ENCODE data around the gene AMPD2. TPM values are rescaled to one million over a fixed set of nuclear protein-coding genes. Genes with fewer than 3 reads are reported as not detected.

The AMPD2 gene
- total and polyA plus RNA-seq, 2 donors from 2014 or later, result 21.1 to 55.3 TPM

- no peak overlapping the region for H3K4me3 ChIP-seq (ENCODE audit: low read length in 3 of 3)
- no peak for FAIRE-seq
- no peak for TF ChIP-seq CTCF (IDR thresholded peaks at IDR 0.05; ENCODE audit: borderline replicate concordance, extremely low read depth, insufficient read depth)
- no peak overlapping the region for H3K9ac ChIP-seq (ENCODE audit: low read length in 3 of 3)
- no peak overlapping the region for H3K27ac ChIP-seq (ENCODE audit: low read depth in 2 of 2, low read length in 2 of 2)
- intact Hi-C loops (cut with DNase I), result loop anchor here (5.0 kb wide), 1 partner anchor 130 kb away; no protein-coding TSS in a partner anchor
- H3K36me3 ChIP-seq (ENCODE audit: control insufficient read depth in 2 of 3, insufficient read depth in 3 of 3, low read length in 3 of 3), result no peaks in the 10 kb centered on the region
- H3K27me3 ChIP-seq (ENCODE audit: control insufficient read depth, insufficient read depth, low read length), result no peaks in the 10 kb centered on the region
- peaks cover 0 to 5% (median 4%) of the 10 kb centered on the region in 3 donors for H3K4me1 ChIP-seq (ENCODE audit: control insufficient read depth in 2 of 3, insufficient read depth in 2 of 3, low read depth in 1 of 3, low read length in 3 of 3)
- DNase-seq, result no peak
- H3K9me3 ChIP-seq (ENCODE audit: control insufficient read depth in 2 of 3, insufficient read depth in 1 of 3, low read length in 3 of 3), result no peaks in the 10 kb centered on the region
Measured at GRCh38 chr1:109641861-109642260, 22.2 kb downstream of the AMPD2 start.

- H3K36me3 ChIP-seq (ENCODE audit: control insufficient read depth in 2 of 3, insufficient read depth in 3 of 3, low read length in 3 of 3), result no peaks in the 10 kb centered on the region
- no peak for FAIRE-seq
Measured at GRCh38 chr1:109642626-109643025, 23.0 kb downstream of the AMPD2 start.

GRCh38 chr1:109643385-109644230 is 24.0 kb downstream of the AMPD2 start:
- Histone ChIP-seq H3K27ac (ENCODE audit: low read depth in 2 of 2, low read length in 2 of 2) (no peak overlapping the region), H3K4me1 (ENCODE audit: control insufficient read depth in 2 of 3, insufficient read depth in 2 of 3, low read depth in 1 of 3, low read length in 3 of 3) (peaks cover 0 to 5% (median 4%) of the 10 kb centered on the region in 3 donors), H3K9me3 (ENCODE audit: control insufficient read depth in 2 of 3, insufficient read depth in 1 of 3, low read length in 3 of 3) (no peaks in the 10 kb centered on the region), H3K36me3 (ENCODE audit: control insufficient read depth in 2 of 3, insufficient read depth in 3 of 3, low read length in 3 of 3) (no peaks in the 10 kb centered on the region), H3K4me3 (ENCODE audit: low read length in 3 of 3) (peak overlapping the region in 1 of 3 donors; percentile 17), H3K27me3 (ENCODE audit: control insufficient read depth, insufficient read depth, low read length) (no peaks in the 10 kb centered on the region), H3K9ac (ENCODE audit: low read length in 3 of 3) (peak overlapping the region in 1 of 3 donors; percentile 32)
- FAIRE-seq (no peak), DNase-seq (peak; percentile 84 to 91 (median 91))
- intact Hi-C loops (cut with DNase I), result loop anchor here (5.0 kb wide), 1 partner anchor 129 kb away; no protein-coding TSS in a partner anchor
- peak; percentile 90 for TF ChIP-seq CTCF (IDR thresholded peaks at IDR 0.05; ENCODE audit: borderline replicate concordance, extremely low read depth, insufficient read depth)

More at GRCh38 chr1:109642626-109643025, 23.0 kb downstream of the AMPD2 start:
- H3K9ac ChIP-seq (ENCODE audit: low read length in 3 of 3), result no peak overlapping the region
- H3K4me1 ChIP-seq (ENCODE audit: control insufficient read depth in 2 of 3, insufficient read depth in 2 of 3, low read depth in 1 of 3, low read length in 3 of 3), result peaks cover 0 to 5% (median 4%) of the 10 kb centered on the region in 3 donors
- no peak for TF ChIP-seq CTCF (IDR thresholded peaks at IDR 0.05; ENCODE audit: borderline replicate concordance, extremely low read depth, insufficient read depth)
- intact Hi-C loops (cut with DNase I), result loop anchor here (5.0 kb wide), 1 partner anchor 130 kb away; no protein-coding TSS in a partner anchor
- no peak overlapping the region for H3K4me3 ChIP-seq (ENCODE audit: low read length in 3 of 3)
- no peak for DNase-seq
- no peaks in the 10 kb centered on the region for H3K27me3 ChIP-seq (ENCODE audit: control insufficient read depth, insufficient read depth, low read length)
- H3K27ac ChIP-seq (ENCODE audit: low read depth in 2 of 2, low read length in 2 of 2), result no peak overlapping the region
- no peaks in the 10 kb centered on the region for H3K9me3 ChIP-seq (ENCODE audit: control insufficient read depth in 2 of 3, insufficient read depth in 1 of 3, low read length in 3 of 3)
